A673 (cell line): ENCODE measurements around the gene ELK3.

Experiments used
- EZH2 ChIP-seq: fragments of 200-600 bp; sonication (generic); IDR thresholded peaks from 2 replicates; pipeline ENCODE4 v1.6.1; 2017; ENCODE audit warnings: borderline replicate concordance, low read depth, mild to moderate bottlenecking, mixed read lengths, antibody characterized with exemption, low read length; ENCODE audit not compliant: poor library complexity, severe bottlenecking
- TF ChIP-seq, protein P1 (sequence below): fragments of 300-800, 200-600 bp; sonication (generic); conservative IDR thresholded peaks from 2 replicates; pipeline ENCODE4 v1.5.1; 2017; ENCODE audit warnings: low read depth, mild to moderate bottlenecking, antibody characterized with exemption, low read length, moderate library complexity, mixed read lengths

DNA sequence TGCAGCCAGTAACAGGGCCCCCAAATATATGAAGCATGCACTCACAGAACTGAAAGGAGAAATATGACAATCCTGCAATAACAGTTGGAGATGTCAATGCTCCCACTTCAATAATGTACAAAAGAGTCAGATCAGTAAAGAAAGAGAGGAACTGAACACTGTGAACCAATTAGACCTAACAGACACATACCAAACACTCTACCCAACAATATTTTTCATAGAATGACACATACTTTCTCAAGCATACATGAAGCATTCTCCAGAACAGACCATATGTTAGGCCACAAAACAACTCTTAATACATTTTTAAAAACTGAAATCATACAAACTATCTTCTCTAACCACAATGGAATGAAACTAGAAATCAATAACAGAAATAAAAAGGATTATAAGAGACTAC is 80.2 kb downstream of the ELK3 start:
- TF ChIP-seq, protein P1, sequence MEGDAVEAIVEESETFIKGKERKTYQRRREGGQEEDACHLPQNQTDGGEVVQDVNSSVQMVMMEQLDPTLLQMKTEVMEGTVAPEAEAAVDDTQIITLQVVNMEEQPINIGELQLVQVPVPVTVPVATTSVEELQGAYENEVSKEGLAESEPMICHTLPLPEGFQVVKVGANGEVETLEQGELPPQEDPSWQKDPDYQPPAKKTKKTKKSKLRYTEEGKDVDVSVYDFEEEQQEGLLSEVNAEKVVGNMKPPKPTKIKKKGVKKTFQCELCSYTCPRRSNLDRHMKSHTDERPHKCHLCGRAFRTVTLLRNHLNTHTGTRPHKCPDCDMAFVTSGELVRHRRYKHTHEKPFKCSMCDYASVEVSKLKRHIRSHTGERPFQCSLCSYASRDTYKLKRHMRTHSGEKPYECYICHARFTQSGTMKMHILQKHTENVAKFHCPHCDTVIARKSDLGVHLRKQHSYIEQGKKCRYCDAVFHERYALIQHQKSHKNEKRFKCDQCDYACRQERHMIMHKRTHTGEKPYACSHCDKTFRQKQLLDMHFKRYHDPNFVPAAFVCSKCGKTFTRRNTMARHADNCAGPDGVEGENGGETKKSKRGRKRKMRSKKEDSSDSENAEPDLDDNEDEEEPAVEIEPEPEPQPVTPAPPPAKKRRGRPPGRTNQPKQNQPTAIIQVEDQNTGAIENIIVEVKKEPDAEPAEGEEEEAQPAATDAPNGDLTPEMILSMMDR = no peak
- TF ChIP-seq EZH2 = no peak
